Neural cell (in vitro differentiated cells): ENCODE results near the gene HHLA2. TPM values are rescaled to one million over a fixed set of nuclear protein-coding genes. Genes with fewer than 3 reads are reported as not detected.

Source experiments
- H2AFZ ChIP-seq: fragments of 200-600, 300-800 bp; sonication (generic), shearing (Covaris generic); 2 replicates; pipeline ENCODE4 v1.6.0; 2014; ENCODE audit warnings: low read depth, mild to moderate bottlenecking, antibody characterized with exemption, low read length, moderate library complexity
- H3F3A ChIP-seq: fragments of 200-600 bp; shearing (Covaris generic); 2 replicates; pipeline ENCODE4 v1.6.1; 2016; ENCODE audit warnings: mild to moderate bottlenecking, moderate library complexity, mixed read lengths, antibody characterized with exemption, low read length; ENCODE audit not compliant: insufficient read depth, poor library complexity, severe bottlenecking
- H3K27ac ChIP-seq: fragments of 200-600, 300-800 bp; sonication (generic), shearing (Covaris generic); 2 replicates; pipeline ENCODE4 v1.5.1; 2014; ENCODE audit warnings: mild to moderate bottlenecking, low read length, moderate library complexity
- H3K27me3 ChIP-seq: fragments of 300-800, 200-600 bp; sonication (generic), shearing (Covaris generic); 2 replicates; pipeline ENCODE4 v1.6.0; 2014; ENCODE audit warnings: mild to moderate bottlenecking, low read depth, low read length, moderate library complexity; ENCODE audit not compliant: insufficient read depth
- H3K36me3 ChIP-seq: fragments of 300-800, 200-600 bp; sonication (generic), shearing (Covaris generic); 2 replicates; pipeline ENCODE4 v1.5.1; 2014; ENCODE audit warnings: mild to moderate bottlenecking, antibody characterized with exemption, low read length, moderate library complexity; ENCODE audit not compliant: insufficient read depth
- H3K4me2 ChIP-seq: fragments of 300-800, 200-600 bp; sonication (generic), shearing (Covaris generic); 2 replicates; pipeline ENCODE4 v1.6.0; 2014; ENCODE audit warnings: mild to moderate bottlenecking, low read length
- H3K4me3 ChIP-seq: fragments of 300-800, 200-600 bp; sonication (generic), shearing (Covaris generic); 2 replicates; pipeline ENCODE4 v1.5.1; 2014; ENCODE audit warnings: mild to moderate bottlenecking, low read length, moderate library complexity
- H3K79me2 ChIP-seq: fragments of 200-600 bp; shearing (Covaris generic); replicated peaks from 2 replicates; pipeline ENCODE4 v1.6.0; 2014; ENCODE audit warnings: mild to moderate bottlenecking, low read length, moderate library complexity; ENCODE audit not compliant: insufficient read depth
- H3K9ac ChIP-seq: fragments of 300-800, 200-600 bp; sonication (generic), shearing (Covaris generic); 2 replicates; pipeline ENCODE4 v1.6.1; 2016; ENCODE audit warnings: mild to moderate bottlenecking, low read length, mixed read lengths
- H3K9me2 ChIP-seq: fragments of 200-600 bp; shearing (Covaris generic); 2 replicates; pipeline ENCODE4 v1.6.1; 2016; ENCODE audit warnings: mild to moderate bottlenecking, low read length, mixed read lengths; ENCODE audit not compliant: insufficient read depth
- H3K9me3 ChIP-seq: fragments of 200-600, 300-800 bp; sonication (generic), shearing (Covaris generic); 2 replicates; pipeline ENCODE4 v1.6.1; 2016; ENCODE audit warnings: mild to moderate bottlenecking, mixed run types, low read length, moderate library complexity, mixed read lengths
- H4K20me1 ChIP-seq: fragments of 200-600 bp; shearing (Covaris generic); 2 replicates; pipeline ENCODE4 v1.6.1; 2016; ENCODE audit warnings: mild to moderate bottlenecking, mixed run types; ENCODE audit not compliant: insufficient read depth
- EP300 ChIP-seq: fragments of 450-650 bp; conservative IDR thresholded peaks from 2 replicates; pipeline ENCODE4 v1.6.1; 2014; ENCODE audit warnings: antibody characterized with exemption, mild to moderate bottlenecking, moderate library complexity; ENCODE audit not compliant: poor library complexity, severe bottlenecking
- EZH2 ChIP-seq: fragments of 200-600, 300-800 bp; shearing (Covaris generic), sonication (generic); IDR thresholded peaks from 2 replicates; pipeline ENCODE4 v1.6.1; 2014; ENCODE audit warnings: antibody characterized with exemption, low read length, borderline replicate concordance, mild to moderate bottlenecking; ENCODE audit not compliant: insufficient read depth, poor library complexity, severe bottlenecking
- MXI1 ChIP-seq: fragments of 450-650 bp; conservative IDR thresholded peaks from 2 replicates; pipeline ENCODE4 v1.6.1; 2014; ENCODE audit warnings: antibody characterized with exemption, mild to moderate bottlenecking; ENCODE audit not compliant: poor library complexity, severe bottlenecking
- POLR2AphosphoS5 ChIP-seq: IDR thresholded peaks from 2 replicates; pipeline ENCODE4 v1.6.1; 2012
- RAD21 ChIP-seq: fragments of 450-650 bp; conservative IDR thresholded peaks from 2 replicates; pipeline ENCODE4 v1.6.1; 2014; ENCODE audit warnings: antibody characterized with exemption, mild to moderate bottlenecking, moderate library complexity
- SMC3 ChIP-seq: fragments of 450-650 bp; conservative IDR thresholded peaks from 2 replicates; pipeline ENCODE4 v1.6.1; 2014; ENCODE audit warnings: antibody characterized with exemption, mild to moderate bottlenecking, moderate library complexity; ENCODE audit not compliant: poor library complexity
- TAF1 ChIP-seq: IDR thresholded peaks from 2 replicates; pipeline ENCODE4 v1.6.1; 2012; ENCODE audit warnings: low read depth
- polyA plus RNA-seq: library from polyadenylated mRNA; depleted of rRNA; stranded (reverse); fragments of >200 nt; gene quantifications from 2 replicates; pipeline ENCODE4 v1.2.3, GENCODE V29; 2014
- TF ChIP-seq, protein P1 (sequence below): fragments of 450-650 bp; IDR thresholded peaks from 2 replicates; pipeline ENCODE4 v1.5.1; 2014; ENCODE audit warnings: antibody characterized with exemption, mild to moderate bottlenecking, moderate library complexity; ENCODE audit not compliant: poor library complexity, severe bottlenecking
- TF ChIP-seq, protein P2 (sequence below): IDR thresholded peaks from 2 replicates; pipeline ENCODE4 v1.6.1; 2012; ENCODE audit warnings: borderline replicate concordance

Gene HHLA2
- polyA plus RNA-seq, 1 donor from 2014 or later: not detected

DNA sequence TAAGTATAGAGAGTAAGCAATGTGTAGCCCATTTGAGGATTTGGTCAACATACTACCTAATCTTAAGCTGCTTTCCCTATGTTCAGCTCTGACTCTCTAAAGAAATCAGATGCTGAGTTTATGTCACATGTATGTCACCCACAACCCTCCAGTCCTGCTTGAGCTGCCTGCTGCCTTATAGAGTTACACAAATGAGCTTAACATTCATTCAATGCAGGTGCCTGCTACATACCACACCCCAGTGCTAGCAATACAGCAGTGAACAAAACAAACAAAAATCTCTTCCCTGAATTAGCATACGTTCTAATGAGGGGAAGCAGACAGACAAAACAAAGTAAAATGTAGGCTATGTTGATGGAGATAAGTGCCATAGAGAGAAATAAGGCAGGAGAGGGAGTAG is 93.0 kb downstream of the HHLA2 start:
- no peak overlapping the region for H3K27ac ChIP-seq
- no peak overlapping the region for H2AFZ ChIP-seq
- no peaks in the 10 kb centered on the region for H3K9me2 ChIP-seq
- no peaks in the 10 kb centered on the region for H4K20me1 ChIP-seq
- no peak overlapping the region for H3K4me2 ChIP-seq
- no peaks in the 10 kb centered on the region for H3F3A ChIP-seq
- H3K9me3 ChIP-seq: no peaks in the 10 kb centered on the region
- no peak overlapping the region for H3K9ac ChIP-seq
- no peak overlapping the region for H3K4me3 ChIP-seq
- TF ChIP-seq, protein P1, sequence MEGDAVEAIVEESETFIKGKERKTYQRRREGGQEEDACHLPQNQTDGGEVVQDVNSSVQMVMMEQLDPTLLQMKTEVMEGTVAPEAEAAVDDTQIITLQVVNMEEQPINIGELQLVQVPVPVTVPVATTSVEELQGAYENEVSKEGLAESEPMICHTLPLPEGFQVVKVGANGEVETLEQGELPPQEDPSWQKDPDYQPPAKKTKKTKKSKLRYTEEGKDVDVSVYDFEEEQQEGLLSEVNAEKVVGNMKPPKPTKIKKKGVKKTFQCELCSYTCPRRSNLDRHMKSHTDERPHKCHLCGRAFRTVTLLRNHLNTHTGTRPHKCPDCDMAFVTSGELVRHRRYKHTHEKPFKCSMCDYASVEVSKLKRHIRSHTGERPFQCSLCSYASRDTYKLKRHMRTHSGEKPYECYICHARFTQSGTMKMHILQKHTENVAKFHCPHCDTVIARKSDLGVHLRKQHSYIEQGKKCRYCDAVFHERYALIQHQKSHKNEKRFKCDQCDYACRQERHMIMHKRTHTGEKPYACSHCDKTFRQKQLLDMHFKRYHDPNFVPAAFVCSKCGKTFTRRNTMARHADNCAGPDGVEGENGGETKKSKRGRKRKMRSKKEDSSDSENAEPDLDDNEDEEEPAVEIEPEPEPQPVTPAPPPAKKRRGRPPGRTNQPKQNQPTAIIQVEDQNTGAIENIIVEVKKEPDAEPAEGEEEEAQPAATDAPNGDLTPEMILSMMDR: no peak
- TF ChIP-seq TAF1: no peak
- TF ChIP-seq POLR2AphosphoS5: no peak
- no peak for TF ChIP-seq SMC3
- no peak for TF ChIP-seq RAD21
- no peak for TF ChIP-seq MXI1
- TF ChIP-seq EP300: no peak
- TF ChIP-seq, protein P2, sequence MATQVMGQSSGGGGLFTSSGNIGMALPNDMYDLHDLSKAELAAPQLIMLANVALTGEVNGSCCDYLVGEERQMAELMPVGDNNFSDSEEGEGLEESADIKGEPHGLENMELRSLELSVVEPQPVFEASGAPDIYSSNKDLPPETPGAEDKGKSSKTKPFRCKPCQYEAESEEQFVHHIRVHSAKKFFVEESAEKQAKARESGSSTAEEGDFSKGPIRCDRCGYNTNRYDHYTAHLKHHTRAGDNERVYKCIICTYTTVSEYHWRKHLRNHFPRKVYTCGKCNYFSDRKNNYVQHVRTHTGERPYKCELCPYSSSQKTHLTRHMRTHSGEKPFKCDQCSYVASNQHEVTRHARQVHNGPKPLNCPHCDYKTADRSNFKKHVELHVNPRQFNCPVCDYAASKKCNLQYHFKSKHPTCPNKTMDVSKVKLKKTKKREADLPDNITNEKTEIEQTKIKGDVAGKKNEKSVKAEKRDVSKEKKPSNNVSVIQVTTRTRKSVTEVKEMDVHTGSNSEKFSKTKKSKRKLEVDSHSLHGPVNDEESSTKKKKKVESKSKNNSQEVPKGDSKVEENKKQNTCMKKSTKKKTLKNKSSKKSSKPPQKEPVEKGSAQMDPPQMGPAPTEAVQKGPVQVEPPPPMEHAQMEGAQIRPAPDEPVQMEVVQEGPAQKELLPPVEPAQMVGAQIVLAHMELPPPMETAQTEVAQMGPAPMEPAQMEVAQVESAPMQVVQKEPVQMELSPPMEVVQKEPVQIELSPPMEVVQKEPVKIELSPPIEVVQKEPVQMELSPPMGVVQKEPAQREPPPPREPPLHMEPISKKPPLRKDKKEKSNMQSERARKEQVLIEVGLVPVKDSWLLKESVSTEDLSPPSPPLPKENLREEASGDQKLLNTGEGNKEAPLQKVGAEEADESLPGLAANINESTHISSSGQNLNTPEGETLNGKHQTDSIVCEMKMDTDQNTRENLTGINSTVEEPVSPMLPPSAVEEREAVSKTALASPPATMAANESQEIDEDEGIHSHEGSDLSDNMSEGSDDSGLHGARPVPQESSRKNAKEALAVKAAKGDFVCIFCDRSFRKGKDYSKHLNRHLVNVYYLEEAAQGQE: no peak
- no peak for TF ChIP-seq EZH2
- H3K36me3 ChIP-seq: no peaks in the 10 kb centered on the region
- no peaks in the 10 kb centered on the region for H3K79me2 ChIP-seq
- no peaks in the 10 kb centered on the region for H3K27me3 ChIP-seq

DNA sequence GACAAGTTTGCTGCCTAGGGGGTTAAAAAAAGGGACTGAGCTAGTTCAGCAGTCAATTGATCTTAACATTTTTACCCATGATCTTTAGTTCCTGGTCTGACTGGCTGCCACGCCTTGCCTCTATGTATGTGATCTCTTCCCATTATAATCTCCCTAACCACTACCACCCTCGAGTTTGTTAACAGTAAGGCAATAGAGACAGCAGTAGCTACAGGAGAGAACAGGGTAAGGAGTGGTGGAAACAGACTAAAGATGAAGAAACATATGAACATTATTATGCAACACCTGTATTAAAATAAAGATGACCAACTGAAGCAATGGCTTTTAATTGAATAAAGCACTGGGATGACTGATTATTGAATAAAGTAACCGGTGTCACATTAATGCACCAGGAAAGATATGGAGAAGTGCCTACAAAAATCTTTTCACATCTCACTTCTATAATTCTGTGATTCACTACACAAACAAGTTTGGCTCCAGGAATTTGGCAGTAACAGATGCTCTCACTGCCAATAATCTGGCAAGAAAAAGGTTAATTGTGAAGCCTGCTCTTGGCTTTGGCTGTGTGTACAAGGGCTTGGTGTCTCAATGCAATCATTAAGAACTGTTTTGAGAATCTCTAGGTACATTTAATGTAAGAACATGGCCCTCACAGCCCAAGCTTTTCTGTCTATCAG is 95.7 kb downstream of the HHLA2 start:
- H3K9ac ChIP-seq: no peak overlapping the region
- H3K27me3 ChIP-seq: no peaks in the 10 kb centered on the region
- no peaks in the 10 kb centered on the region for H4K20me1 ChIP-seq
- no peaks in the 10 kb centered on the region for H3K79me2 ChIP-seq
- no peaks in the 10 kb centered on the region for H3K36me3 ChIP-seq
- no peaks in the 10 kb centered on the region for H3F3A ChIP-seq
- H3K9me3 ChIP-seq: no peaks in the 10 kb centered on the region
- H3K9me2 ChIP-seq: no peaks in the 10 kb centered on the region
- no peak overlapping the region for H3K4me2 ChIP-seq
- H3K27ac ChIP-seq: no peak overlapping the region
- TF ChIP-seq EP300: no peak
- TF ChIP-seq SMC3: no peak
- TF ChIP-seq, protein P1: no peak
- TF ChIP-seq EZH2: no peak
- TF ChIP-seq MXI1: no peak
- TF ChIP-seq RAD21: no peak
- no peak overlapping the region for H3K4me3 ChIP-seq
- no peak overlapping the region for H2AFZ ChIP-seq
